HepG2 (cell line): ENCODE data around the gene ARPC1B. TPM values are rescaled to one million over a fixed set of nuclear protein-coding genes. Genes with fewer than 3 reads are reported as not detected.

ENCODE experiments used
- KDM2A ChIP-seq: sonication (generic); formaldehyde crosslinking; IDR thresholded peaks from 2 replicates; pipeline ENCODE4 v1.4.0; 2020; ENCODE audit warnings: low read depth, missing genetic modification reagents, borderline replicate concordance
- PRPF4 ChIP-seq: fragments of 200-400 bp; formaldehyde crosslinking; IDR thresholded peaks from 2 replicates; pipeline ENCODE4 v1.6.1; 2016; ENCODE audit warnings: low read length, low read depth; ENCODE audit not compliant: poor library complexity, severe bottlenecking
- ZNF337 ChIP-seq: sonication (generic); formaldehyde crosslinking; IDR thresholded peaks from 2 replicates; pipeline ENCODE4 v1.5.1; 2020; ENCODE audit warnings: missing genetic modification reagents, low read depth, mild to moderate bottlenecking, borderline replicate concordance
- ZSCAN21 ChIP-seq: sonication (generic); formaldehyde crosslinking; IDR thresholded peaks from 2 replicates; pipeline ENCODE4 v1.8.0; 2022; ENCODE audit warnings: mild to moderate bottlenecking, missing genetic modification reagents, moderate library complexity, borderline replicate concordance
- polyA plus RNA-seq, 8 experiments: library from polyadenylated mRNA; depleted of rRNA in 3 of 8; stranded (reverse) in 7 of 8; unstranded in 1 of 8; fragments of >200 nt; fragmentation: Illumina TruSeq in 4 of 8; extraction: Trizol in 4 of 8; gene quantifications; 2 replicates each; pipeline versions ENCODE4 v1.2.1 to v1.2.3, GENCODE V29; 2011 to 2016; ENCODE audit warnings: low read depth in 4 of 8, missing spikeins in 1 of 8, mixed read lengths in 1 of 8; ENCODE audit not compliant: insufficient read depth in 1 of 8
- total RNA-seq, 5 experiments: library from RNA; depleted of rRNA; stranded (reverse); fragments of >200 nt; fragmentation: Illumina TruSeq; extraction: Trizol; gene quantifications; 2 replicates each; pipeline ENCODE4 v1.2.3, GENCODE V29; 2016; ENCODE audit warnings: low read depth in 1 of 5
- TF ChIP-seq, protein P1 (sequence below): sonication (generic); formaldehyde crosslinking; IDR thresholded peaks from 2 replicates; pipeline ENCODE4 v1.4.0; 2020; ENCODE audit warnings: missing genetic modification reagents
- TF ChIP-seq, protein P2 (sequence below): sonication (generic); formaldehyde crosslinking; IDR thresholded peaks from 2 replicates; pipeline ENCODE4 v1.5.0; 2020; ENCODE audit warnings: mild to moderate bottlenecking, missing genetic modification reagents, borderline replicate concordance

ARPC1B gene
- total and polyA plus RNA-seq, 2 of the 13 experiments (the other 11 are each of a cell fraction or from before 2014, with no cell fraction given) = 72.9 to 89.1 TPM

DNA sequence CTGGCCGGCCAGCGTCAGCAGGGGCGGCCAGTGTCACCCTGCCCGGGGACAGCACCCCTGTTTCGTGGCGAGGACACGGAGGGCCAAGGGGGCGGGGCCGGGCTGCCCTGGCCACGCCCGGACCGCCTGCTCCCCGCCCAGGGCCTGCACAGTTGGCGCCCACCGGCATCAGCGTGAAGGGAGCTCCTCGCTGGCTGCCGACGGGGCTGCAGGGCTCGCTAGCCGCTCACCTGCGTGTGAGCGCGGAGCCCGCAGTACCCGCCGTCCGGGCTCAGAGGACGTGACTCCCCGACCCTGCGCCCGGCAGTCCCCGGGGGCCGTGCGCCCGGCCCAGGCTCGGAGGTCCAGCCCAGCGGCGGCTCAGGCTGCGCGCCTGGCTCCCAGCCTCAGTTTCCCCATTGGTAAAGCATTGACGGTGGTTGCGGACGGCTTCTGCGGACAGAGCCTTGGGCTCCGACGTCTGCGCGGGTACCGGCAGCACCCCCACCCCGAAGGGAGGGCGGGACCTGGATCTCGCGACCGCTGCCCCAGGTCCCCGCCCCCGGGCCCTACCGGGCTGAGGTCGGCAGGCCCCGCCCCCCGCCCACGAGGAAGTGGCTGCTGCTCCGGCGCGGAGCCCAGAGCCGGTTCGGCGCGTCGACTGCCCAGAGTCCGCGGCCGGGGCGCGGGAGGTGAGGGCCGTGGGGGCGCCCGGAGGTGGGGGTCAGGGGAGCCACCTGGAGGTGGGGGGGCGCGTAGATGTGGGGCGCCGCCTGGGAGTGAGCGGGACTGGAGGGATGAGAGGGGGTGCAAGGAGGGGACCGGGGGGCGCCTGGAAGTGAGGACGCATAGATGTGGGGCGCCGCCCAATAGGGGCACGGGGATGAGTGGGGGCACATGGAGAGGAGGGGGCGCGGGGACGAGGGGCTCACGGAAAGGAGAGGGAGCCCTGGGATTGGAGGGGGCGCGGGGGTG, at the start of gene ARPC1B (continued):
- TF ChIP-seq, protein P1, sequence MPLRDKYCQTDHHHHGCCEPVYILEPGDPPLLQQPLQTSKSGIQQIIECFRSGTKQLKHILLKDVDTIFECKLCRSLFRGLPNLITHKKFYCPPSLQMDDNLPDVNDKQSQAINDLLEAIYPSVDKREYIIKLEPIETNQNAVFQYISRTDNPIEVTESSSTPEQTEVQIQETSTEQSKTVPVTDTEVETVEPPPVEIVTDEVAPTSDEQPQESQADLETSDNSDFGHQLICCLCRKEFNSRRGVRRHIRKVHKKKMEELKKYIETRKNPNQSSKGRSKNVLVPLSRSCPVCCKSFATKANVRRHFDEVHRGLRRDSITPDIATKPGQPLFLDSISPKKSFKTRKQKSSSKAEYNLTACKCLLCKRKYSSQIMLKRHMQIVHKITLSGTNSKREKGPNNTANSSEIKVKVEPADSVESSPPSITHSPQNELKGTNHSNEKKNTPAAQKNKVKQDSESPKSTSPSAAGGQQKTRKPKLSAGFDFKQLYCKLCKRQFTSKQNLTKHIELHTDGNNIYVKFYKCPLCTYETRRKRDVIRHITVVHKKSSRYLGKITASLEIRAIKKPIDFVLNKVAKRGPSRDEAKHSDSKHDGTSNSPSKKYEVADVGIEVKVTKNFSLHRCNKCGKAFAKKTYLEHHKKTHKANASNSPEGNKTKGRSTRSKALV = no peak
- TF ChIP-seq, protein P2, sequence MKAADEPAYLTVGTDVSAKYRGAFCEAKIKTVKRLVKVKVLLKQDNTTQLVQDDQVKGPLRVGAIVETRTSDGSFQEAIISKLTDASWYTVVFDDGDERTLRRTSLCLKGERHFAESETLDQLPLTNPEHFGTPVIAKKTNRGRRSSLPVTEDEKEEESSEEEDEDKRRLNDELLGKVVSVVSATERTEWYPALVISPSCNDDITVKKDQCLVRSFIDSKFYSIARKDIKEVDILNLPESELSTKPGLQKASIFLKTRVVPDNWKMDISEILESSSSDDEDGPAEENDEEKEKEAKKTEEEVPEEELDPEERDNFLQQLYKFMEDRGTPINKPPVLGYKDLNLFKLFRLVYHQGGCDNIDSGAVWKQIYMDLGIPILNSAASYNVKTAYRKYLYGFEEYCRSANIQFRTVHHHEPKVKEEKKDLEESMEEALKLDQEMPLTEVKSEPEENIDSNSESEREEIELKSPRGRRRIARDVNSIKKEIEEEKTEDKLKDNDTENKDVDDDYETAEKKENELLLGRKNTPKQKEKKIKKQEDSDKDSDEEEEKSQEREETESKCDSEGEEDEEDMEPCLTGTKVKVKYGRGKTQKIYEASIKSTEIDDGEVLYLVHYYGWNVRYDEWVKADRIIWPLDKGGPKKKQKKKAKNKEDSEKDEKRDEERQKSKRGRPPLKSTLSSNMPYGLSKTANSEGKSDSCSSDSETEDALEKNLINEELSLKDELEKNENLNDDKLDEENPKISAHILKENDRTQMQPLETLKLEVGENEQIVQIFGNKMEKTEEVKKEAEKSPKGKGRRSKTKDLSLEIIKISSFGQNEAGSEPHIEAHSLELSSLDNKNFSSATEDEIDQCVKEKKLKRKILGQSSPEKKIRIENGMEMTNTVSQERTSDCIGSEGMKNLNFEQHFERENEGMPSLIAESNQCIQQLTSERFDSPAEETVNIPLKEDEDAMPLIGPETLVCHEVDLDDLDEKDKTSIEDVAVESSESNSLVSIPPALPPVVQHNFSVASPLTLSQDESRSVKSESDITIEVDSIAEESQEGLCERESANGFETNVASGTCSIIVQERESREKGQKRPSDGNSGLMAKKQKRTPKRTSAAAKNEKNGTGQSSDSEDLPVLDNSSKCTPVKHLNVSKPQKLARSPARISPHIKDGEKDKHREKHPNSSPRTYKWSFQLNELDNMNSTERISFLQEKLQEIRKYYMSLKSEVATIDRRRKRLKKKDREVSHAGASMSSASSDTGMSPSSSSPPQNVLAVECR (CRISPR knock-in tag) = peak; percentile 65; the same call in 1 of the 2 replicates
- TF ChIP-seq ZSCAN21 (CRISPR knock-in tag) = peak; percentile 36; the same call in 1 of the 2 replicates
- no peak for TF ChIP-seq PRPF4
- no peak for TF ChIP-seq ZNF337 (CRISPR knock-in tag)
- TF ChIP-seq KDM2A = 0 out of 2 replicates have a peak, but pooled peaks have one; percentile 13
